GM18526 (cell line): ENCODE results near the gene TUBB2B.

ENCODE experiments used
- POLR2A ChIP-seq: IDR thresholded peaks from 3 replicates; pipeline ENCODE4 v1.6.1; 2011; ENCODE audit not compliant: insufficient read length; ENCODE audit errors: extremely low read depth

TUBB2B gene

DNA sequence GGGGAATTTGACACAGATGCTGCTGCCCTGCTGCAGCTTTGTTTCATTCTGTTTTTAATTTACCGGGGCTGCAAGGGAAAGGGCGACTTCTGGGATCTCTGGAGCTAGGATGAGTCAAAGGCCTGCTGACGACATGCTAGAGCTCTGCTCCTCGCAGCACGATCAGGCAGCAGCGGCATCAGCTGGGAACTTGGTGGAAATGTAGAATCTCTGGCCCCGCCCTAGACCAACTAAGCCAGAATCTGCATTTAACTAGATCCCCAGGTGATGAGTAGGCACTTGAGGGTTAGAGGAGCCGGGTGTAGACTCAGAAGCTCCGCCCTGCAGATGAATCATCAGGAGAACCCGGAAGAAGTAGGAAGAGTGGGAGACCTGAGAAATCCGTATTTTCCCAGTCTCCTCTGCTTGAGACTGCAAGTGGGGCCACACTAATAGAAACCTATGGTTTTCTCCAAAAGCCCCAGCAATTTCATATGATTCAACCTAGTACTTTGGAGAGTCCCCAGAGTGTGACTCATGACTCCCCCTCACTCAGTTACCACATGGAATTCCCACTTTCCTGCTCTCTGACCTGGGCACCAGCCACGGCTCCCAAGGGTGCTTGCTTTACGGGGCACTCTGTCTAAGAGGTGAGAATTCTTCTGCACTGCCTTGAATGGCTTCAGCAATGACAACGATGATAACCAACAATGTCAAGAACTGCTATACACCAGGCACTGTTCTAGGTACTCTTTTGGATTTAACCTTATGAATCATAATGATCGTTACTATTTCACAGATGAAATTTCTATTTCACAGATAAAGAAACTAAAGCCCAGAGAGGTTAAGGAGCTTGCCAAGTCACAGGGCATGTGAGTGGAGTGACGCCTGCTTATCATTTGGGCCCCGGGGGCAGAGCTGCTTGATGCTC is 18.1 kb downstream of the TUBB2B start:
- TF ChIP-seq POLR2A, result no peak

DNA sequence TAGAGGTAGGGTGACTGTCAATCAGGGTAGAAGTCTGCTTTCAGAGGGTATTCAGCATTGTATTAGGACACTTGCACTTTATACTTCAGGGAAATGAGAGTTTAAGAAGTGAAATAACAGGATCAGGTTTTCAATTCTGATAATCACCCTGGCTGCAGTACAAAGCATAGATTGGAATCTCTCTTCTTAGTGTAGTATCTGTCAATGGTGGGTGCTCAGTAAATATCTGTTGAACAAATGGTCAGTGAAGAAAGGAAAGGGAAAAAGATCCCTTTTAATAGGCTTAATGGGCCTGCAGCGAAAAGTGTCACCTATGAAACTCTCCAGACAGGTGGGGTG is 18.7 kb downstream of the TUBB2B start:
- no peak for TF ChIP-seq POLR2A

DNA sequence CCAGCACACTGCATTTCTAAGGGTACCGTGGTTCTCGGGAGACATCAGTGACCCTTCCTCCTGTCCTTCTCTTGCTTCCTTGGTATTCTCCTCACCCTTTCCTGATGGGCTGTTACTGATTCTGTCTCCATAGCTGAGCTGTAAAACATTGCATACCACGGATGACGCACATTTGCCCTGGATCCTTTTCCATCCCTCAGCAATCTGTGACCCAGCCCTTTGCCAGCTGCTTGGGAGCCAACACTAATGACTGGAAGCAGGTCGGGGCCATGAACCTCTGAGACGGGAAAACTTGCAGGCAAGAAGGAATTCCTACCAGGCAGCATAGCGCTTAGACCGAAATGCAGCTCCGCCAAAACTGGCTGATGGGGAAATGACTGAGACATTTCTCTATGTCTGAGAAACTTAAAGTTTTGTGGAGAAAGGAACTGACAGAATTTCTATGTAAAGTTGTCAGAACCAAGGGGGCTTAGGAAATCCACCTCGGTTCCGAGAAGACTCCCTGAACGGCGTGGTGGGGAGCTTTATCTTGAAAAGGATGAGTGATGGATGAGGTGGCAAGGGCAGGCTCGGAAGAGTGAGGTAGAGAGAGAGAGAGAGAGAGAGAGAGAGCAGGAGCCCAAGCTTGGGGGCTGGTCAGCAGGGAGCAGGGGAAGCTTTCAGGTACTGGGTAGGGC is 19.2 kb downstream of the TUBB2B start:
- TF ChIP-seq POLR2A, result no peak

DNA sequence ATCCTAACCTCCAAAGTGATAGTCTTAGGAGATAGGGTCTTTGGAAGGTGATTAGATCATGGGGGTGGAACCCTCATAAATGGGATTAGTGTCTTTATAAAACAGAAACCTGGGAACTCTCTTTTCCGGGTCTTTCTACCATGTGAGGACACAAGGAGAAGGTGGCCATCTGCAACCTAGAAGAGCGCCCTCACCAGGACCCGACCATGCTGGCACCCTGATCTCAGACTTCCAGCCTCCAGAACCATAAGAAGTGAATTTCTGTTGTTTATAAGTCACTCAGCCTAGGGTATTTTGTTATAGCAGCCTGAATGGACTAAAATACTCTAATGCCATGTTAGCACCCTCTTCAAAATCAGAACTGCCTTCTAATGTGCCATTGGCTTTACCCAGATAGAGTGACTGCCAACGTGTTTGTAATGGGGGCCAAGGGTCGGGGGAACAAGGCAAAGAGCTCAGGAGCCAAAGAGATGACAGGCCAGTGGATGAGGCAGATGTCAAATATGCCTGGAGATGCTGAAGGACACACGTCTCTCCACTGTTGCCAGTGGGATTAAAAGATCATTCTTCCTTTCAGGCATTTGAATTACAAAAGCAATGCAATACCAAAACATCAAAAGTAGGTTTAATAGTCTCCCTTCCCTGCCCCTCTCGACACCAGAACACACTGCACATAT is 21.0 kb downstream of the TUBB2B start:
- no peak for TF ChIP-seq POLR2A

DNA sequence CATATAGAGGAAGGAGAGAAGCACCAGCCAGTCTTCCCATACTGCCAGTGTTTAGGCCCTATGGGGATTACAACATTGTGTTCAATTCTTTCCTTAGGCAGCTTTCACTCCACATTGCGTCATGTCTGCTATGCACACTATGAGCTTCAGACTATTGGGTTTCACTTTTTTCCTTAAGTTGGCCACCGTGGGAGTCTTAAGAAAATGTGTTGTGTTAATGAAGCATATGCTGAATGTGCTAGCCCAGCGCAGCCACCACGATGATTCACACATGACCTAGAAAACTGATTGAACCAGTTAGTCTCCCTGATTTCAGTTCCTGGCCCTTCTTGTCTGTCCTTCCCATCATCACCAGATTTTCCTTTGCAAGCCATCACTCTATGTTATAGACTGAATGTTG is 21.5 kb downstream of the TUBB2B start:
- TF ChIP-seq POLR2A, result no peak

DNA sequence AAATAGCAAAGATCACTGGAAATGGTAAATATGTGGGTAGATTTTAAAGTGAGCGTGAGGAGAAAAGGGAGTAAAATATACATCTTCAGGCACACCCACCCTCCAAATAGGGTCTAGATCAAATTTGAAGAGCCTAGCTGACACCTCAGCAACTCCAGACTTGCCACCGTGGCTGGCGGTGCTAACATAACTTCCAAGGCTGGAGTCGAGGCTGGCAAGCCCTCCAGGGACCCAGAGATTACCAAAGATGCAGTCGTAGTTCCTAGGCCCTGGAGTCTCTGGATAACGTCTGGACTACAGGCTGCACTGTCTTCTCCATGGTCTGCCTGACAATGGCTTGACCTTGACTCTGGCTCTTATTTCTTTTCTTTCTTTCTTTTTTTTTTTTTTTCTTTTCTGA is 22.5 kb downstream of the TUBB2B start:
- no peak for TF ChIP-seq POLR2A

DNA sequence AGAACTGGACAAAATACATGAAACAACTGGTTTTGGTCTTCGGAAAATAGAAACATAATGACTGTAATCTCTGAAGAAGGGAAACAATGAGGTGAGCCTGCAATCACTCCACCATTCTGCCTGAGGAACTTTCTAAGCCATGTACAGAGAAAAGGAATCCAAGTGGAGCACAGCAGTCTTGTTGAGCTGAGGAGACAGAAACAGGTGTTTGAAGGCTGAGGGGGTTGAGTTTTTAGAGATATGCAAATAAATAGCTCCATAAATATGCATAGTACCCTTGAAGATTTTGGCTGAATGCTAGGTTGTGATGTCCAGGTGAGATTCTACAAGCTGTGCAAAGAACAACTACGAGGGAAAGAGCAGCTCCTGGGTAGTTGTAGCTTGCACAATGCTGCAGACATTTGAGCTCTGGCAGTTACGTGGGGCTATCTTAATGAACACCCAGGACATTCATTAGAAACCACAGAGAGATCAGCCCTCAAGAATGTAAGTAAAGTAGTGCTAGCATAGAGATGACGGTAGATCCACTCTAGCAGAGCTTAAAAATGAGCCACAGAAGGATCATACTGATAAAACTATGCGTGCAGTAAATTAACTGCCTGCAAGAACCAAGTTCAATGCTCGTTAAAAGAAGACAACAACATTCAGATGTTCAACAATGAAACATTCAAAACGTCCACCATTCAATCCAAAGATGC is 24.3 kb downstream of the TUBB2B start:
- TF ChIP-seq POLR2A, result no peak

DNA sequence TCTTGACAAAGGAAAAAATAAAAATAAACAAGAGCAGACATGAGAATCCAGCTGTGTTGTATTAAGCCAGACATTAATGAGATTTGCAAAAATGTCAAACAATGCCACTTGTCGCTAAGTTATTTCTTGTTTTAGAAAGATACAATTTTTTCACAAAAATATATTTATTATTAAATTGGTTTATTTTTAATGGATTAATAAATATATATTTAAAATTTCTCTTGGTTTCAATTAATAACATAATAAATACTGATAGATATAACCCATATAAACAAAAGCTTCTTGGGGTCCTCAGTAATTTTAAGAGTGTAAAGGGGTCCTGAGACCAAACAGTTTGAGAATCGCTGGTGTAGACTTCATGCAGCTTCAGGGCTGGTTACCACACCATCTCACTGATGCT is 26.1 kb downstream of the TUBB2B start:
- TF ChIP-seq POLR2A, result no peak

DNA sequence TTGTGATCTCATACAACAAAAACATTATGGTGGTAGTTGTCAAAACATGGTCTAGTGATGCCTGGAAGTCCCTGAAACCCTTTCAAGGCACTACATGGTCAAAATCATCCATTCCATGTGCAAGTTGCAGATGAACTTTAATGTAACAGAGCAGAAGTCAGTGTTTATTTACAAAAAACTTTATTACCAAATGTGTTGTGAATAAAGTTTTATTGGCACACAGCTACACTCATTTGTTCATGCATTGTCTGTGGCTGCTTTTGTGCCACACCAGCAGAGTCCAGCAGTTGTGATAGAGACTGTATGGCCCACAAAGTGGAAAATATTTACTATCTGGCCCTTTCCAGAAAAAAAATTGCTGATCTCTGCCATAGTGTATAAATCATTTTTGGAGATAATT is 26.8 kb downstream of the TUBB2B start:
- no peak for TF ChIP-seq POLR2A

DNA sequence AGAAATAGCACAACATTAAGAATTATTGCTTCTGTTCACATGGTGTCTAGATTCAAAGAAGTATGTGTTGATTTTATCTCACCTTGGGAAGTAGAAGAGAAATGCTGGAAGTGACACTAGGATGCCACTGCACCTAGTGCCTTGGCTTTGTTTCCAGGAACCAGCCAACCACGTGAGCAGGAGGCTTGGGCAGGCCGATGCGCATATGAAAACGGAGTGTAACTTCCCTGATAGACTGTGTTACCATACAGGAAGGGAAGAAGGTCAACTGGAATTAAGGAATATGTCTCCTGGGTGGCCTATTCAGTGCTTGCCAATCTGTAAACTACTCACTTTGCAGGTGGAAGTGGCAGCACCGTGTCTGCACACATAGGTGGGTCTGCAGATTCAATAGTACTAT is 28.1 kb downstream of the TUBB2B start:
- TF ChIP-seq POLR2A, result no peak

DNA sequence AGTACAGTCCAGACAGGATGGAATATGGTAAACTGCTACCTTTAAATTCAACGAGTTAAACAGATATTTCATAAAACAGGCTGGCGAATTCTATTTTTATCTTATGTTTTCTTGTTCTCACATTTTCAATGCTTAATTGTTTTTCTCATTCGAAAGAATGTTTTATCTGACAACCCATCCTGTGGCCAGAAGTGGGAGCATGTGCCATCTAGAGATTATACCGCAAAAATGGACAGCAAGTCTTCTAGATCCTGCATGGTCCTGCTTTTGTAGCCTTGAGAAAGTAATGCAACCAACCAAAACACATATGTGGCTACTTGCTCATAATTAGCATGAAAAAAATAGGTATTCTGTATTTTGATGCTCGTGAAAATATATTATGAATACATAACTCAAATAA is 30.7 kb downstream of the TUBB2B start:
- no peak for TF ChIP-seq POLR2A

DNA sequence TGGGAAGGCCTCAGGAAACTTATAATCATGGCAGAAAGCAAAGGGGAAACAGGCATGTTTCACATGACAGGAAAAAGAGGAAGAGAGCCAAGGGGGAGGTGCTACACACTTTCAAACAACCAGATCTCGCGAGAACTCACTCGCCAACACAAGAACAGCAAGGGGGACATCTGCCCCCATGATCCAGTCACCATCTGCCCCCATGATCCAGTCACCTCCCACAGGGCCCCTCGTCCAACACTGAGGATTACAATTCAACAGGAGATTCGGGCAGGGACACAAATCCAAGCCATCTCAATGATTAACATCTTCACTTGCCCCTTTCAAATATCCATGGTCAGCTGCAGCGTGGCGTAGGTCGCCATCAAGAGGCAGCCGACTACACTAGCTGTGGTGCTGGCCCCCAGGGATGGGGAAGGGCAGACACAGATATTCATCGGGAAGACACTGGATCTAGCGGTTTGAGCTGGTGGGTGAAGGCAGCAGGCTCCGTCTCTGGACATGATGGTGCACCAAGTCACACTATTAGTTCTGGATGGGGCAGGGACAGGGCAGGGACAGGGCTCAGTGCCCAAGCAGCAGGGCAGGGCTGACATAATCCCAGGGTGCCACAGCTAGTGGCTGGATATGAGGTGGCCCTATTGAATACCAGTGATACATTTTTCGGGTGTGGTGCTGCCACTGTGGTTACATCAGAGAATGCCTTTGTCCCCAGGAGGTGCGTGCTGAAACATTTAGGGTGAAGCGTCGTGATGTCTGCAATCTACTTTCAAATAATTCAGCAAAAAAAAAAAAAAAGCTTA is 31.6 kb downstream of the TUBB2B start:
- no peak for TF ChIP-seq POLR2A

DNA sequence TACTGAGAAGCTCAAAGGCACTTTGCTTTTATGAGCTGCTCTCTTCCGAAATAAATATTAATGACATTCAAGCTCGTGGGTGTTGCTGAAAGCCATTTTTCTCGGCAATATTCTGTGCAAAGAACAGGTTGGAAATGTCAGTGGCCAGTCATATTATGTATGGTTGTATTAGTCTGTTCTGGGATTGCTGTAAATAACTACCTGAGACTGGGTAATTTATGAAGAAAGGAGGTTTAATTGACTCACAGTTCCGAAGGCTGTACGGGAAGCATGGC is 32.1 kb downstream of the TUBB2B start:
- TF ChIP-seq POLR2A, result no peak

DNA sequence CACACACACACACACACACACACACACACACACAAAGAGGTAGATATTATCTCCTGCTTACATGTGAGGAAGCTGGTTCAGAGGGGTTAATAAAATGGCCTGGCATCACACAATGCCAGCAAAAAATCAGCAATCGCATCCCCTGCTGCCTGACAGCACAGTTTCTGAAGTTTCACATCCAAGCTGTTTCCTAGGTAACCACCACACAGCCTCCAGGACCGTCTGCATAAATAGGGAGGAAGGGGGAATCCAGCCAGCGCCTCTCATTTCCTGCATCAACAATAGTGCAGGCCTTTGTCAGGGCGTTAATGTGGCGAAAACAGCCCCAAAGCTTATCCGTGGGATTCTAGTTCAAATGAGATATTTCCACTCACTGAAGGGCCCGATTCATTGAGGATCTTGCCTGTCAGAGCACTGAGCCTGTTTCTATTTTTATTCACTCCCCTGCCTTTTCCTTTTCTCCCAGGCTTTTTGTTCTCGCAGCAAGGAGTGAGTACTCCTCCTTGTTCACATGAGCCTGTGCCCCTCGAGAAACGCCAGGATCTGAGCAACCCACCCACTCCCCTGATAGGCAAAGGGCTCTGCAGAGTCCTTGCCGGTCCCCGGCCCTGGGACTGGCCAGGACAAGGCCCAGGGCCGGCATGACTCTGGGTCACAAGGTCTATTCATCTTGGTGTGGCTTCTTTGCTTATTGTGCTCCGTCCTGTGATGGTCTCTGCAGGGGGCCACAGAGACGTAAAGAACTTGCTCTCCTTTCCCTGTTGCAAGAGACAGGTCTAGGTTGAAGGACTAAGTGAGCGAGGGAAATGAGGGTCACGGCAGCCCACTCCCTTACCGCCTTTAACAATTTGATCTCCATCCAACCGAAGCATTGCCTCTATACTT is 32.7 kb downstream of the TUBB2B start:
- no peak for TF ChIP-seq POLR2A

DNA sequence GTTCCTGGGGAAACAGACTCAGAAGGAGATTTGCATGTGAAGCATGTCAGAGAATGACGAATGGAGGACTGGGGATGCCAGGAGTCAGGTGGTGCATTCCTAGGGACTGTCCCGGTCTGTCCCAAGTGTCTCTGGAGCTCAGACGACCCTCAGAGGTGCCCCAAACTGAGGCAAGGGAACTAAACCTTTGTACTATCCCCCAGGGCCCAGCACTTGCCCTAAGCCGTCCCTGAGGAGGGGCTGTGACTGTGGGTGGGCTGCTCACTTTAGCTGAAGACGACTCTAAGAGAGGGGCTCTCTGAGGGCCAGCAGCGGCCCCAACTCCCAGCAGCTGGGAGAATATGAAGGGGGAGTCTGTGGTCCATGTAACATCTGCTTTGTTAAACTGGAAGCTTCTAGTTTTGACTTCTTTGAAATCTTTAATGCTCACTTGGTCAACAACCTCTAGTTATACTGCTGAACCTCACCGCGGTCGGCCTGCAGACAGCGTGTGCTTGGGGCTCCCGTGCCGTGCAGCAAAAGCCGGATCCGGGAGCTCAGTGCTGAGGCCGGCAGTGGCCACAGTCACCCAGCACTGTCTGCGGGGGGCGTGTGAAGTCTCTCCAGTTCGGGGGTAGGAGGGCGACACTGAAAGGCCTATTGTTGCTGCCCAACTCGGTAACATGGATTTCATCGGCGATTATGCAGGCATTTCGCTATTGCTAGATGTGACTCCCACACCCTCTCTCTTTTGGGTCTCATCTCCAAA is 34.2 kb downstream of the TUBB2B start:
- TF ChIP-seq POLR2A, result no peak
